Right hindlimb (tissue), 1 donor: Measurements from ENCODE around the gene EIF4G3.
"Not testable (repeated sequence)": the region's sequence is repeated elsewhere in the genome, so short reads cannot be mapped to it uniquely, and the experiment has no call there.

Experiments
- DNase-seq: peaks from one replicate; pipeline ENCODE4 v3.0.0-alpha.2; 2018

Gene EIF4G3

DNA sequence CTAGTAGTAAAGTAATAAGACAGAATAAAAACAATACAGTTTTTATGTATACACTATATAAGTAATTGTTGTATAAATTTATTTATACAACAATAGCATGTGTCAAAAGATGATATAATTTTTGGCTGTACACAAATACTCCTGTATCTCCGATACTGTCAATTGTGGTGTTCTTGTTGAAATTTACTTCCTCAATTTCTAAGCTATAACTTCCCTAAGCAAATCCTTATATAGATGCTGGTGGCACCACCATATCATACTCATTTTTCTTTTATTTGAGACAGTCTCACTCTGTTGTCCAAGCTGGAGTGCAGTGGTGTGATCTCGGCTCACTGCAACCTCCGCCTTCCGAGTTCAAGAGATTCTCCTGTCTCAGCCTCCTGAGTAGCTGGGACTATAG lies 248.6 kb downstream of the EIF4G3 start:
- DNase-seq, result no peak

DNA sequence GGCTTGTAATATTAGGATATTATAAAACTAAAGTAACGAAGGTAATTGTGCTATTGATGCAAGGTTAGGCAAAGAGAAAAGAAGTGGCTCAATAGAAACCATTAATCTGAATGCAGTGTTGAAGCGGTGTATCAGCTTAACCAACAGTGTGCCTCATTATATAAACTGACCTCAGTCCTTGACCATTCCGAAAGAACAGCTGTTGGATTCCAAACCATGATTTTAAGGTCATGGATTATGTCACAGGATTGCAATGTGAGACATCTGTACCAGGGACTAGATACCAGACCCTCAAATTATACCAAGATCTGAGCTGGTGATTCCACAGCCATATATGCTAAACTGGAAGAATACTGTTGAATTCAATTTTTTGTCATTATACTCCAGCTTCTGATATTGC lies 255.4 kb downstream of the EIF4G3 start:
- DNase-seq, result no peak

DNA sequence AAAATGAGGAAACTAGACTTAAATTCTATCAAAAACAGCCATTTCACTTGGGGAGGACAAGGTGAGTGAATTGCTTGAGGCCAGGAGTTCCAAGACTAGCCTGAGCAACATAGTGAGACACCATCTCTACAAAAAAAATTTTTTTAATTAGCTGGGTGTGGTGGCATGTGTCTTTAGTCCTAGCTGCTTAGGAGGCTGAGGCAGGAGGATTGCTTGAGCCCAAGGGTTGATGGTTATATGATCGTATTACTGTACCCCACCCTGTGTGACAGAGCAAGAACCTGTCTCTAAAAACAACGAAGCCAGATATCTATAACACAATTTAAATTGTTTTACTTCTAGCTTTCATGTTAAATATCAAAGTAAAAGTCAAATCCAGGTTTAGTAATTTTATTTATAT lies 263.5 kb downstream of the EIF4G3 start:
- no peak for DNase-seq

DNA sequence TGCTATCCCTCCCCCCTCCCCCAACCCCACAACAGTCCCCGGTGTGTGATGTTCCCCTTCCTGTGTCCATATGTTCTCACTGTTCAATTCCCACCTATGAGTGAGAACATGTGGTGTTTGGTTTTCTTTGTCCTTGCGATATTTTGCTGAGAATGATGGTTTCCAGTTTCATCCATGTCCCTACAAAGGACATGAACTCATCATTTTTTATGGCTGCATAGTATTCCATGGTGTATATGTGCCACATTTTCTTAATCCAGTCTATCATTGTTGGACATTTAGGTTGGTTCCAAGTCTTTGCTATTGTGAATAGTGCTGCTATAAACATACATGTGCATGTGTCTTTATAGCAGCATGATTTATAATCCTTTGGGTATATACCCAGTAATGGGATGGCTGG lies 269.2 kb downstream of the EIF4G3 start:
- DNase-seq, result not testable (repeated sequence)

GRCh38 chr1:20903437-20903836 lies 273.3 kb downstream of the EIF4G3 start:
- DNase-seq, result no peak

DNA sequence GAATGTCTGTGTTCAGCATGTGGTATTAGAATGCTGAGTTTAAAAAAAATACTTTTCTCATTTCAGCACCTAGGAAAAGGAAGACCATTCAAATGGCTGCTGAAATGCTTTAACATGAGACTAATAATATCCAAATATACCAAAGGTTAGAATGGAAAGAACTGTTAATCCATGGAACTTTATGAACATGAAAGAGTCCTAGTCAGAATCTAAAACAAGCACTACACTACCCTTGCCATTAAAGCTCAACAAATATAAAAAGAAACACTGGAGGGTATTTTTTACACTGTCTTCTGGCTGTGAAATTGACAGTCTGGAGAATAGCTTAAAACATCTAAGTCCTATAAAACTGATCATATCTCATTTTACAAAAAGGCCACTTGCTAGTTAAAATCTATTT lies 276.6 kb downstream of the EIF4G3 start:
- no peak for DNase-seq

DNA sequence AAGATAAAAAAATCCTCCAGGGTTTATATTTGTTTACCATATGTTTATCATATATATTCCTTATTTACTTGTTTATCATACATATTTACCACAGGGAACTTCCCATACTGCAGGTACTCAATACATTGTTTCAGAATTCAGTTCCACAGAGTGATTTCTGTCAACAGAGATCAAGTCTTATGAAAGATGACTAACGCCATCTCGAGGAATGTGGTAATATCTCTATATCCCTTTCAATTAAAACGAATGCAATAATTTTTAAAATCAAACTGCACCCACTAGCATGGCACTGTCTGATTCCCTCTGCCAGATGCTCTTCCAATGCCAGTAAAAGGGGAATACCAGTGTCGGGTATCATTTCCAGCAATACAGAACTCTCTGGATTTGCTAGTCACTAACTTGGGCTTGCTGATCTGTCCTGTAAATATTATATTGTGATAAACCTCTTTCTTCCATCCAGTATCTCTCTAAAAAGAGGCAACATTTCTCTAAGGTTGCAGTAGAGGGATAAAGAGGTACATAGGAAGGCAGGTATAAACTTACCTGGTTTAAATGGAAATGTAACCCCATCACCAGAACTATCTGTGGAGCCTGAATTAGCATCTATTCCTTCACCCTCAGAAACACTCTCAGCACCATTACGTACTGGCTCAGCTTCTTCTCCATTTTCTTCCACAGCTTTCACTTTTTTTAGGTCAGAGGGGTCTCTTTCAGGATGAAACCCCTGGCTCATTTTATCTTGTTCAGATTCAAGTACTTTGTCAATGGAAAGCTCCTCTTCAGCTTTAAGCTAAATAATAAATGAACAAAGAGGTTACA lies 277.3 kb downstream of the EIF4G3 start:
- no peak for DNase-seq

- no peak for DNase-seq
Observed at GRCh38 chr1:20896826-20897225, 279.9 kb downstream of the EIF4G3 start.

DNA sequence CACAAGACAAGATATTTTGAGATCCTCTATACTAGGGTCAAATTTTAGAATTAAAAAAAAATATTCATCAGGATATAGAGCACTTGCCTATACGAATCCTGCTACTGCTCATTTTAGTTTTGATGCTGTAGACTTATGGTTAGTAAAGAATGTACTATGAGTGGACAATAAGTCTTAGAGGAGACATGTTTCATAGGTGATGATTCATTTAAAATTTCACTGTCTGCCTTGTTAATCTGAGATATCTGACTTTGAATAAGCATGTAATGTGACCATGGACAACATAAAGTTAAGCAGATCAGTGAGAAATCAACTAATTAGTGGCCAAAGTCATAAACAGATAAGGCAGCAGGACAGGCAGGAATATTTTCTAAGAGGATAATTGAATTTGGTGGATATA lies 282.8 kb downstream of the EIF4G3 start:
- DNase-seq, result no peak

DNA sequence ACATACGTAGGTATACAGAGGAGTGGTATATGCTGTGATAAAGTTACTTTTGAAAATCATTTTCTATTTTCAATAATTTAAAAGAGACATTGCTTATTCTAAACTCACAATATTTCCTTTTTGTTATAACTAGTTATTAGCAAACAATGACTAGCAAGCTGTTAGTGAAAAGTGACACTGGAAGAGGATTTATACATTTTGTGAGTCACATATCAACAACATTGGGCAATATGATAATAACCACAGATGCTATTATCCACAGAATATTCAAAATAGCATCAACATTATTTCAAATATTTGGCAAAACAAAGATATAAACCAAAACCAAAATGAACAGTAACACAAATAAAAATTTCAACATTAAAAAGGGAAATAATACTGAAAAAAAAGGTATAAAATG lies 285.6 kb downstream of the EIF4G3 start:
- DNase-seq, result no peak

DNA sequence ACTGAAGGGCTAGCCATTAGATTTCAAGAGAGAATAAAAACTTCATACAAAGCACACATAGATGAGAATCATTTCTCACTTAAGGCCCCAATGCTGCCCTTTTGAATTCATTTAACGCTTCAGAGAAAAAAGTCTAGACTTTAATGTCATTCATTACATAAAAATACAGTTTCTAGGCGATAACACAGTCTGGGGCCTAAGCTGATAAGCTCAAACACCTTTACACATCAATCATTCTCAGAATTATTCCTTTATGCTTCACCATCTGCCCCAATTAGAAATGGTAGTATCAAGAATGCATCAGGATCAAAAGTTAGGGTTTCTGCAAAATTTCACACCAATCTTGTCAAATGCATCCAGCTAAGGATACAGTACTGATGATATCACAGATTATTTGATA lies 289.5 kb downstream of the EIF4G3 start:
- no peak for DNase-seq

GRCh38 chr1:20885121-20885520 lies 291.6 kb downstream of the EIF4G3 start:
- no peak for DNase-seq

DNA sequence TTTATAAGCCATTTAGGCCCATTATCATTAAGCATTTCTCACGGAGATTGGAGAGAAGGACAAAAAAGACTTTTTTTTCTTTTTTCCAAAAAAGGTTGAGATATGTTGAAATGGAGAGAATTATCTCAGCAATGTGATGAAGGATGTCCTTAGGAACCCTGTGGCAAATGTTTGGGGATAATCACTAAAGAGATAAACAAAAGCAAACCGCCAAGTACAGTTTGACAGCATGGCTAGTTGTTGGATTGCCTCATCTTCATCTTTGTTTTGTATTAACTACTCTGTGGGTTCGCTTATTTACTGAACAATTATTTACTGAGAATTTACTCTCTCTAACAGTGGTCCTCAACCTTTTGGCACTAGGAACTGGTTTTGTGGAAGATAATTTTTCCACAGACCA lies 292.2 kb downstream of the EIF4G3 start:
- no peak for DNase-seq

DNA sequence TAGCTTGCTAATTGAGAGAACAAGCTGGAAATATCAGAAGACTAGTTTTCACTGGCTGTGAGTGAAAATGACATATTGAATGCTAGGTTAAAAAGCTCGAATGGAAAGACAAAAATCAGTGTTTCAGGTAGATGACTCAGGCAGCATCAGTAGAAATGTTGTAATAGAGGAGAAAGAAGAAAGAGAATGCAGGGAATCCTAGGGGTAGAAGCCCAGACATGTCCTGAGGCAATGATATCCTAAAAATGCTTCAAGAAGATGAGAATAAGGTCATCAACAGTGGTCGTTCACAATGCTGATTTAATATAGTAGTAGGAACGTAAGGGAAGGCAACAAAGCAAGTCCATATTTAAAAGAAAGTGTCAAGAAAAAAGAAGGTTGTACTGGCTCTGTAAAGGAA lies 292.9 kb downstream of the EIF4G3 start:
- no peak for DNase-seq

GRCh38 chr1:20882837-20883236 lies 293.9 kb downstream of the EIF4G3 start:
- DNase-seq, result no peak

DNA sequence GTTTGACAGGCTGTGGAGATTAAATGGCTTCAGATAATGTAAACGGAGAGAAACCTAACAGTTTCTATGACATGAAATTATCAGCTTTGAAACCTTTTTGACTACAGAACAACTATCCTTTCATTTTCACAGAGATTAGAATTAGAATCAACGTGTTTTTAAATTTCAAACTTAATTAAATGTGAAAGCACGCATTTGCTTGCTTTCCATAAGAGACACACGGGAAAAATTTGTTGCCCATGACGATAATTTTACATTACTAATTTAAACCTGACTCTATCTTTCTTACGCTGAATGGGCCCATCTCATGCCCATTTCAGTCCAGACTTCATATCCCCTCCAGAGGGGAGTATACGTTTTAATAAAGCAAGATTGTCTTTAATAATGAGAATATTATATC lies 297.9 kb downstream of the EIF4G3 start:
- DNase-seq, result no peak

GRCh38 chr1:20875198-20875973 lies 301.3 kb downstream of the EIF4G3 start:
- DNase-seq, result no peak

DNA sequence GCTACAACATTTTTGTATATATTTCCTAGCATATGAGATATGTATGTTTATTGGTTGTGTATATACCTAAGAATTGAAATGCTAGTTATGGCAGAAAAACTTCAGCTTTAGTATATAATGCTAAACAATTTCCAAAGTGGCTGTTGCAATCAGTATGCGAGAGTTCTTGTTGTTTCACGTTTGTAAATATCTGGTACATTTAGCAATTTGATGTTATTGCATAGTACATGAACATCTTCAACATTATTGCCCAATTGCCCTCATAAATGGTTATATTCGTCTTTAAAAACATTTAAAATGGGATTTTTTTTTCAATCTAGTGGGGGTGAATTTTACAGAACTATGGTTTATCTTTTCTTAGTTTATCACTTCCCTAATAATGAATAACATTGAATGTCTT lies 303.4 kb downstream of the EIF4G3 start:
- DNase-seq, result no peak

GRCh38 chr1:20871419-20871818 lies 305.3 kb downstream of the EIF4G3 start:
- no peak for DNase-seq

DNA sequence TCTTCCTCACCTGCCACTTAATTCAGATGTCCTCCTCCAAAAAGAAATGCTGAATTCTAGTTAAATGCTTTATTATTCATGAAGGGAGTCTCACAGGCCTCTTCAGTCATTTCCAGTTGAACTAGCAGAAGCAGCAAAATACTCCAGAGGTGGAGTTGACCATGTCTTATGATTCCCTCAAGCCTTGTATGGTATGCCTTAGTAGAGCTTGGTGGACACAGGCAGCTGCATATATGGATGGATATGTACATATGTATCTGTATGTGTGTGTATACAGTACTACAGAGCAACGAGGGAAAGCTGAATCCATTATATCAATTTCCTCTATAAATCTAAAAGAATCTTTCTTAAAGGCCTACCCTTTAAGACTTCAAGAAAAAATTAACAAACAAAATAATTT lies 306.0 kb downstream of the EIF4G3 start:
- DNase-seq, result no peak

DNA sequence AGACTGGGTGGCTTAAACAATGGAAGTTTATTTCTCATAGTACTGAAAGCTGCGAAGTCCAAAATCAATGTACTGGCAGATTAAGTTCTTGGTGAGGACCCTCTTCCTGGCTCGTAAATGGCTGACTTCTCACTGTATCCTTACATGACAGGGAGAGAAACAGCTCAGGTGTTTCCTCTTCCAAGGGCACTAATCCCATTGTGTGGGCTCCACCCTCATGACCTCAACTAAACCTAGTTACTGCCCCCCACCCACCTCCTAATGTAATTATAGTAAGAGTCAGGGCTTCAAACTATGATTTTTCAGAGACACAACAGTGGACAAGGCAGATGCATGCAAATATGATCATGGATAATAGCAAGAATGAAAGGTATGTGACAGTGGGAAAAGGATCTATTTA lies 308.4 kb downstream of the EIF4G3 start:
- no peak for DNase-seq

DNA sequence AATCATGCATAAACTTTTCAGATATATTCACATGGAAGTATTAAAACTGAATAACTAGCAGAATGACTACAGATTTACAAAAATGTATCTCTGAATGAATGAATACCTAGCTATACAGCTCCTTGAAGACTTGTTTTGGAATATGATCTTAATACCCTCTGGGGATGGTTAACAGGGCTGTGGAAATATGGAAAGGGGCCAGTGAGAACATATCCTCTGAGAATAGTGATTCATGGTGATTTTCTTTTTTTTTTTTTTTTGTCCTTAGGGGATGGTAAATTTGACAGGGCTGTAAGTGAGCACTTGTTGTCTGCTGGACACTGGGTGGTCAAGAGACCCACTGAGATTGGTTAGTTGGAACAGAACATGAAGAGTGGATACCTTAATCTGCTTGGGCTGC lies 308.9 kb downstream of the EIF4G3 start:
- DNase-seq, result no peak

GRCh38 chr1:20867062-20867461 lies 309.6 kb downstream of the EIF4G3 start:
- DNase-seq, result no peak

GRCh38 chr1:20865001-20865400 lies 311.7 kb downstream of the EIF4G3 start:
- DNase-seq, result no peak

GRCh38 chr1:20854529-20854928 lies 322.2 kb downstream of the EIF4G3 start:
- DNase-seq, result no peak
